Activated B cell treated with CpG ODN at 0.5 μM for 24 hours (primary cell): Measurements from ENCODE around the gene RMND1. TPM values are rescaled to one million over a fixed set of nuclear protein-coding genes. Genes with fewer than 3 reads are reported as not detected.

Source experiments
- ATAC-seq: fragments of 200-7000 bp; cut with Tn5 transposase; one replicate; pipeline ENCODE4 v1.10.0; 2021; ENCODE audit warnings: low read depth, mild to moderate bottlenecking, moderate library complexity
- CTCF ChIA-PET: fragments of 350-600 bp; sonication (Branson Sonifier 250); formaldehyde crosslinking; loops from one replicate; lab custom pipeline; 2021; ENCODE audit warnings: antibody characterized with exemption; lab: Charles Lee
- POLR2A ChIA-PET: fragments of 350-600 bp; sonication (Branson Sonifier 250); formaldehyde crosslinking; loops from one replicate; lab custom pipeline; 2021; ENCODE audit warnings: antibody characterized with exemption; lab: Charles Lee
- DNase-seq: peaks from one replicate; pipeline ENCODE4 v3.0.0; 2022
- H3K27ac Mint-ChIP-seq: one replicate; pipeline ENCODE4 v1.8.0; 2020; ENCODE audit warnings: mixed read lengths
- H3K27me3 Mint-ChIP-seq: one replicate; pipeline ENCODE4 v1.8.0; 2021; ENCODE audit warnings: mixed read lengths
- H3K36me3 Mint-ChIP-seq: one replicate; pipeline ENCODE4 v1.8.0; 2021; ENCODE audit warnings: low read depth, mixed read lengths
- H3K4me1 Mint-ChIP-seq: one replicate; pipeline ENCODE4 v1.8.0; 2021; ENCODE audit warnings: mixed read lengths
- H3K4me3 Mint-ChIP-seq: one replicate; pipeline ENCODE4 v1.8.0; 2020; ENCODE audit warnings: mild to moderate bottlenecking, mixed read lengths
- H3K9me3 Mint-ChIP-seq: one replicate; pipeline ENCODE4 v1.8.0; 2020; ENCODE audit warnings: mixed read lengths
- intact Hi-C: fragments of 100-400 bp; cut with micrococcal nuclease; formaldehyde crosslinking; loops from one replicate; pipeline ENCODE4 v1.15.1; 2024
- total RNA-seq: library from RNA; stranded (reverse); gene quantifications from 2 replicates; pipeline ENCODE4 v1.2.3, GENCODE V29; 2022
- TF ChIP-seq, protein P1 (sequence below): fragments of 200-600 bp; IDR thresholded peaks from one replicate; pipeline ENCODE4 v1.8.0; 2022; ENCODE audit warnings: antibody characterized with exemption, mild to moderate bottlenecking

RMND1 gene
- total RNA-seq, 1 donor from 2014 or later: 17.1 TPM

DNA sequence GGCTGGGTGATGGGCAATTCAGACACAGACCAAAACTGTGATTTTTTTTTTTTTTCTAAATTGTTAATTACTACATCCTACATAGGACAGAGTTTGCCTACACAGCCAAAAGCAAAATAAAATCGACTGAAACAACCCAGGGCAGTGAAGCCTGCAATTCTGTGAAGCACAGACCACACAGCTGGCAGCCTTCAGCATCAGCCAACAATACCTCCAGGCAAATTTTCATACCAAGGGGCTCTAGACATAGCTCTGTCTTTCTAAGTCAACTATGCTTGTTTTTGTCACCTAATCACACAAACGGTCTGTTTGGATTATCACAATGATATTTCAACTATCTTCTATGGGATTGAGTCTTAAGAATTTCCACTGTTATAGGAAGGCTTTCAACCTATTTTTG lies 17.6 kb downstream of the RMND1 start:
- no peak for DNase-seq
- CTCF ChIA-PET: no interaction called here
- intact Hi-C loops: no loop called here
- Mint-ChIP-seq H3K36me3 (peaks cover 41% of the 10 kb centered on the region), H3K9me3 (no peaks in the 10 kb centered on the region), H3K27me3 (no peaks in the 10 kb centered on the region), H3K4me1 (peaks cover 11% of the 10 kb centered on the region), H3K27ac (no peak overlapping the region), H3K4me3 (no peak overlapping the region)
- POLR2A ChIA-PET: interaction anchor here (0.6 kb wide), 1 partner anchor 9 kb away, joined by 5 read pairs; no protein-coding TSS in a partner anchor
- ATAC-seq: peak; percentile 18
- TF ChIP-seq, protein P1, sequence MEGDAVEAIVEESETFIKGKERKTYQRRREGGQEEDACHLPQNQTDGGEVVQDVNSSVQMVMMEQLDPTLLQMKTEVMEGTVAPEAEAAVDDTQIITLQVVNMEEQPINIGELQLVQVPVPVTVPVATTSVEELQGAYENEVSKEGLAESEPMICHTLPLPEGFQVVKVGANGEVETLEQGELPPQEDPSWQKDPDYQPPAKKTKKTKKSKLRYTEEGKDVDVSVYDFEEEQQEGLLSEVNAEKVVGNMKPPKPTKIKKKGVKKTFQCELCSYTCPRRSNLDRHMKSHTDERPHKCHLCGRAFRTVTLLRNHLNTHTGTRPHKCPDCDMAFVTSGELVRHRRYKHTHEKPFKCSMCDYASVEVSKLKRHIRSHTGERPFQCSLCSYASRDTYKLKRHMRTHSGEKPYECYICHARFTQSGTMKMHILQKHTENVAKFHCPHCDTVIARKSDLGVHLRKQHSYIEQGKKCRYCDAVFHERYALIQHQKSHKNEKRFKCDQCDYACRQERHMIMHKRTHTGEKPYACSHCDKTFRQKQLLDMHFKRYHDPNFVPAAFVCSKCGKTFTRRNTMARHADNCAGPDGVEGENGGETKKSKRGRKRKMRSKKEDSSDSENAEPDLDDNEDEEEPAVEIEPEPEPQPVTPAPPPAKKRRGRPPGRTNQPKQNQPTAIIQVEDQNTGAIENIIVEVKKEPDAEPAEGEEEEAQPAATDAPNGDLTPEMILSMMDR: no peak

GRCh38 chr6:151432651-151433050 lies 19.3 kb downstream of the RMND1 start:
- TF ChIP-seq, protein P1: no peak
- intact Hi-C loops: no loop called here
- H3K36me3 Mint-ChIP-seq: peaks cover 50% of the 10 kb centered on the region
- H3K4me3 Mint-ChIP-seq: no peak overlapping the region
- no peaks in the 10 kb centered on the region for H3K27me3 Mint-ChIP-seq
- DNase-seq: no peak
- peaks cover 9% of the 10 kb centered on the region for H3K4me1 Mint-ChIP-seq
- ATAC-seq: no peak
- H3K9me3 Mint-ChIP-seq: no peaks in the 10 kb centered on the region
- ChIA-PET POLR2A (no interaction called here), CTCF (no interaction called here)
- no peak overlapping the region for H3K27ac Mint-ChIP-seq

DNA sequence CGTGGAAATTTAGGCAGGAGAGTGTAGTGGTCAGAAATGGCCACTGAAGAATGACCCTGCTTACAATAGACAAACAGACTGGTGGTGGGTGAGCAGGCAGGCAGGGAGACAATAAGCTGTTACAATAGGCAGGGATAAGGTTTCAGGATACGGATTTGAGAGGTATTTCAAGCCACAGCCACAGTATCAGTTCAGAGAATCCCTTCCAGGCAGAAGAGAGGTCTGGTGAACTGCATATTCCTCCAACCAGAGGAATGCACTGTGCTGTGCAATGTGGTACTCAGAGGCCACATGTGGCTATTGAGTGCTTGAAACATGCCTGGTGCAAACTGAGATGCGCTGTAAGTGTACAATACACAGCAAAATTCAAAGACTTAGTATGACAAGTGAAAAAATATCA lies 20.6 kb downstream of the RMND1 start:
- POLR2A ChIA-PET: interaction anchor here (1.2 kb wide), 1 partner anchor 42 kb away, joined by 3 read pairs; no protein-coding TSS in a partner anchor
- Mint-ChIP-seq H3K4me1 (peaks cover 4% of the 10 kb centered on the region), H3K4me3 (no peak overlapping the region), H3K9me3 (no peaks in the 10 kb centered on the region), H3K36me3 (peaks cover 50% of the 10 kb centered on the region), H3K27me3 (no peaks in the 10 kb centered on the region), H3K27ac (no peak overlapping the region)
- DNase-seq (no peak), ATAC-seq (no peak)
- intact Hi-C loops: no loop called here
- CTCF ChIA-PET: no interaction called here
- TF ChIP-seq, protein P1: no peak

GRCh38 chr6:151430886-151431285 lies 21.0 kb downstream of the RMND1 start:
- POLR2A ChIA-PET: interaction anchor here (1.2 kb wide), 1 partner anchor 41 kb away, joined by 3 read pairs; no protein-coding TSS in a partner anchor
- no peak overlapping the region for H3K4me3 Mint-ChIP-seq
- DNase-seq (no peak), ATAC-seq (no peak)
- H3K9me3 Mint-ChIP-seq: no peaks in the 10 kb centered on the region
- H3K27ac Mint-ChIP-seq: no peak overlapping the region
- H3K27me3 Mint-ChIP-seq: no peaks in the 10 kb centered on the region
- TF ChIP-seq, protein P1: no peak
- CTCF ChIA-PET: no interaction called here
- H3K4me1 Mint-ChIP-seq: peaks cover 4% of the 10 kb centered on the region
- intact Hi-C loops: no loop called here
- H3K36me3 Mint-ChIP-seq: peaks cover 54% of the 10 kb centered on the region

- Mint-ChIP-seq H3K9me3 (no peaks in the 10 kb centered on the region), H3K4me1 (no peaks in the 10 kb centered on the region), H3K27me3 (no peaks in the 10 kb centered on the region), H3K4me3 (no peak overlapping the region), H3K27ac (no peak overlapping the region), H3K36me3 (peaks cover 73% of the 10 kb centered on the region)
- DNase-seq (no peak), ATAC-seq (no peak)
- intact Hi-C loops: no loop called here
- ChIA-PET CTCF (no interaction called here), POLR2A (no interaction called here)
- TF ChIP-seq, protein P1: no peak
Measured at GRCh38 chr6:151428093-151428735, 23.7 kb downstream of the RMND1 start.
